NCI-H345 treated with DMSO at 0.1 percent for 48 hours (cell line): Measurements from ENCODE around the gene HSPB9.
"Not testable (repeated sequence)": the region's sequence is repeated elsewhere in the genome, so short reads cannot be mapped to it uniquely, and the experiment has no call there.

ENCODE experiments used
- DNase-seq: peaks from one replicate; lab custom pipeline; 2025; ENCODE audit not compliant: unreplicated experiment; lab: John Stamatoyannopoulos, UW

HSPB9 gene

GRCh38 chr17:42141382-42141781 is 18.8 kb downstream of the HSPB9 start:
- no peak for DNase-seq

GRCh38 chr17:42142371-42142896 is 19.8 kb downstream of the HSPB9 start:
- no peak for DNase-seq

DNA sequence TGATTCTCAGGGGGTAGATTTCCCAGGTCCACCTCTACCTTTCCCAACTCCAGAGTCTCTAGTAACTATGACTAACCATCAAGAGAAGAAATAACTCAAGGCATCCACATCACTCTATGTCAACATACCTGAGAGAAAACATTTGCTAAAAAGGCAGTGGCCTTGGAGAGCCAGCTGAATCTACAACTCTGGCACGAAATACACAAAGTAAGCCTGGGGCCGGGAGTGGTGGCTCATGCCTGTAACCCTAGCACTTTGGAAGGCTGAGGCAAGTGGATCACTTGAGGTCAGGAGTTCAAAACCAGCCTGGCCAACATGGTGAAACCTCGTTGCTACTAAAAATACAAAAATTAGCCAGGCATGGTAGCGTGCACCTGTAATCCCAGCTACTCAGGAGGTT is 20.5 kb downstream of the HSPB9 start:
- not testable (repeated sequence) for DNase-seq

DNA sequence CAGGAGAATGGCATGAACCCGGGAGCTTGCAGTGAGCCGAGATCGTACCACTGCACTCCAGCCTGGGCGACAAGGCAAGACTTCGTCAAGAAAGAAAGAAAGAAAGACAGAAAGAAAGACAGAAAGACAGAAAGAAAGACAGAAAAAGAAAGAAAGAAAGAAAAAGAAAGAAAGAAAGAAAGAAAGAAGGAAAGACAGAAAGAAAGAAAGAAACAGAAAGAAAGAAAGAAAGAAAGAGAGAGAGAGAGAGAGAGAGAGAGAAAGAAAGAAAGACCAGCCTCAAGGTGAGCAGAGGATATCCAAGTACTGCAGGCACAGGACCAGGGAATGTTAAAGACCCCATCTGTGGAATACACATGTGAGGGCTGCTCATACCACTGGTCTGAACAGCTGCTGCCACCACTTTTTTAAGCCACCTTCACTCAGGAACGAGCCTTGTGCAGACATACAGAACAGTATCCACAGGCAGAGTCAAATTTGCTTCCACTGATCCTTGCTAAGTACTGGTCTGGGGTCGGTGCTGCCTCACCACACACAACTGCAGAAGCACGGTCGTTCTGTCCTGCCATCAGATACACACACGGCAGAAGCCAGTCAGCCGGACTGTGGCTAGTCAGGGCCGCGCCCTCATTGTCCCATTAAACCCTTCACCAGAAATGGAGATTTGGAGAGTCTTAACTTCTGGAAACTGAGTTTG is 24.5 kb downstream of the HSPB9 start:
- DNase-seq: no peak

GRCh38 chr17:42153919-42154742 is 31.5 kb downstream of the HSPB9 start:
- no peak for DNase-seq

DNA sequence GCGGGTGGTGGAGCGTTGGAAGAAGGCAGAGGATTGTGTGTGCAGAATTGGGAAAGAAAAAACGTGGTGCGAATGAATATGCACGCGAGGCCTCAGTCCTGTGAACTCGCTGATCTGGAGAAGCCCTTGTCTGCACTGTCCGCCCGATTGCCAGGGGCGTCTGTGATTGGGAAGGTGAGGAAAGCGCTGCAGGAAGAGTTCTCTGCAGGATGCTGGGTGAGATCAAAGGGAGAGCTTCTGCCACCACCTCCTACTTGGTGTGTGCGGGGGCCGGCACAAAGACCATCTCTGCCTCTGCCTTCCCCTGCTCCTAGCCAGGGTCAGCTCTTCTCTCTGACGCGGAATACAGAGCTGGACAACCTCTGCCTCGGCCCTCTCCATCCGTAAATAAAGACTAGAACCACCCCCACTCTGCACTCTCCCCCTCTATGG is 33.0 kb downstream of the HSPB9 start:
- DNase-seq: no peak

DNA sequence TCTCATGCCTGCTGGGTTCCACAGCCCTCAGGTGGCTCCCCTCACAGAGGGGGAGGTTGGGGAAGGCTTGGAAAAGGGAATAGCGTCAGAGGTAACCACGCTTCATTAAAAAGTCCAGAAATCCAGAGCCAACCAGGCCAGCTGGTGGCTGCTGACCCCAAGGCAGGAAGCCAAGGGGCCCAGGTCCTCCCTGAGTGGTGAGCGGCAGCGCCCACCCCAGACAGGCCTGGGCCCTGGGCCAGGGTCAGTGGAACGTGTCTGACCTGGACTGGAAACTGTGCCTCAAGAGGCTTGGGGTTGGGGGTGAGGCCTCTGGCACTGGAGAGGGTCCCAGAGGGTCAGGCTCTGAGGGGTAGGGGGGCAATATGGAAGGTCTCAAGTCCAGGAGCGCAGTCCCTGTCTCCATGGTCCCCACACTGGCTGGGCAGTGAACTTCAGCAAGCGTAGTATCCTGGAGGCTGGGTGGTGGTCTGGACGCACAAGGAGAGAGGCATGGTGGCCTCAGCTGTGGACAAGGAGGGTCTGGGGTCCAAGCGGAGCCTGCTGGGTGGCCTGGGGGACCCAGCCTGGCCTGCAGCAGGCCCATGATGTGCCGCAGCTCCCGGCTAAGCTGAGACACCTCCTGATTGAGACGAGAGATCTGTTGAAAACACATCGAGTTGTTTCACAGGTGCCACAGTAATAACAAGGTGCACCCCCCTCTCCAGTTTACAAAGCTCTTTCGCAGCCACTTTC is 37.4 kb downstream of the HSPB9 start:
- no peak for DNase-seq

DNA sequence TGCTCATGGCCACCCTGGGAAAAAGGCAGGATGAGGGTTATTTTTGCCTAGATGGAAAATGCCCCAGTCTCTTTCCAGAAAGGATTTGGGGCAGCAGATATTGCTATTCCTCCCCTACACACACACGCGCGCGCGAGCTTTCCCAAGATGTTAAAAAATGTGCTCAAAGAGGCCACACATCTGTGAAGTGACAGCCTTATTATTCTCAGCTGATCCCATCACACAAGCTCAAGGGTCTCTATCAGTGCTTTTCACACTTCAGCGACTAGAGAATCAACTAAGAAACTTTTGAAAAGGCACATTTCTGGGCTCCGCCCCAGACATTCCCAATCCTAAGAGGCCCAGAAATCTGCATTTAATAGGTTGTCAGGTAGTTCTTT is 37.9 kb downstream of the HSPB9 start:
- no peak for DNase-seq

- DNase-seq: no peak
Measured at GRCh38 chr17:42163113-42163512, 40.5 kb downstream of the HSPB9 start.

- DNase-seq: no peak
Measured at GRCh38 chr17:42163696-42164407, 41.2 kb downstream of the HSPB9 start.

DNA sequence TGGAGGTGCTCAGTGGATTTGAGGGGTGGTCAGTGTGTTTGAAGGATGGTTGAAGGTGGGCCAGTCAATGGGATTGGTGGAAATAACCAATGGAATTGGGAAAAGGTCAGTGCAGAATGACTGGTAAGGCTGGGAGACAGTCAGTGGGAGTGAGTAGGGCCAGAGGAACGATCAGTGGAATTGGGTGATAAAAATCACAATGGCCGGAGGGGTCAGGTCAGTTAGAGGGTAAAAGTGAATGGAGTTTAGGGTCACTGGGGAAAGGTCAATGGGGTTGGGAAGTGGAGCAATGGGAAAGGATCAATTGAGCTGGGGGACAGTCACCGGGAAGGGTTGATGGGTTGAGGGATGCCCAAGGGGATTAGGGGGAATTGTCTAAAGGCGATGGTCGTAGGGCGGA is 43.1 kb downstream of the HSPB9 start:
- no peak for DNase-seq

- no peak for DNase-seq
Measured at GRCh38 chr17:42166196-42166763, 43.7 kb downstream of the HSPB9 start.

GRCh38 chr17:42167807-42168206 is 45.2 kb downstream of the HSPB9 start:
- DNase-seq: no peak

DNA sequence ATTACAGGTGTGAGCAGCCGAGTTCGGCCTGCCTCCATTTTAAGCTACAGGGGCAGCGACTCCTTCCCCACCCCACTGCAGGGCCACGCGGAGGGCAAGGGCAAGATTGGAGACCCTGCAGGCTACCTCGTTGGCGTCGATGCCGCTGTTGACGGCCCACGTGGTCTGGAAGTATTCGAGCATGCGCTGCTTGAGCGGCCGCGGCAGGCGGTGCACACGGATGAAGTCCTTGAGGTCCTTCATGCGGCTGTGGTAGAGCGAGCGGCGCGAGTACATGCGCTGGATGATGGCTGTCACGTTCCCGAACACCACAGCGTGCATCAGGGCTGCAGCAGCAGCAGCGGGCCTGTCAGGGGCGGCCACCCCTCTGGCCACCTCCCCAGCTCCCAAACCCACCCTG is 46.7 kb downstream of the HSPB9 start:
- DNase-seq: no peak

GRCh38 chr17:42171831-42172230 is 49.2 kb downstream of the HSPB9 start:
- no peak for DNase-seq
